GM13977 (cell line): Measurements from ENCODE around the gene LCN10.
A peak's percentile ranks its signal among the peaks of the same experiment; 100 is the strongest.
"Not testable (repeated sequence)": the region's sequence is repeated elsewhere in the genome, so short reads cannot be mapped to it uniquely, and the experiment has no call there.

Experiments used
- DNase-seq: peaks from one replicate; pipeline ENCODE4 v3.0.0; 2012; ENCODE audit warnings: low spot score
- CTCF ChIP-seq: IDR thresholded peaks from 2 replicates; pipeline ENCODE4 v1.5.1; 2012; ENCODE audit warnings: mild to moderate bottlenecking, control low read depth; ENCODE audit not compliant: insufficient read depth; ENCODE audit errors: extremely low read depth, missing control alignments
- in situ Hi-C: fragments of 300-500 bp; cut with MboI; formaldehyde crosslinking; loops from one replicate; pipeline ENCODE4 v1.12.0; 2022; ENCODE audit warnings: low sequenced_read_pairs, low pct_unique_long_range_greater_than_20kb, mixed read lengths, inconsistent platforms; ENCODE audit not compliant: unreplicated experiment

The LCN10 gene

GRCh38 chr9:136761545-136761981 lies 18.8 kb upstream of the LCN10 start:
- no peak for TF ChIP-seq CTCF
- in situ Hi-C loops, result no loop called here
- DNase-seq, result no peak

- peak; percentile 73 for TF ChIP-seq CTCF
- DNase-seq, in situ Hi-C loops: not testable (repeated sequence)
These were observed 18.2 kb upstream of the LCN10 start for GRCh38 chr9:136760834-136761544.

DNA sequence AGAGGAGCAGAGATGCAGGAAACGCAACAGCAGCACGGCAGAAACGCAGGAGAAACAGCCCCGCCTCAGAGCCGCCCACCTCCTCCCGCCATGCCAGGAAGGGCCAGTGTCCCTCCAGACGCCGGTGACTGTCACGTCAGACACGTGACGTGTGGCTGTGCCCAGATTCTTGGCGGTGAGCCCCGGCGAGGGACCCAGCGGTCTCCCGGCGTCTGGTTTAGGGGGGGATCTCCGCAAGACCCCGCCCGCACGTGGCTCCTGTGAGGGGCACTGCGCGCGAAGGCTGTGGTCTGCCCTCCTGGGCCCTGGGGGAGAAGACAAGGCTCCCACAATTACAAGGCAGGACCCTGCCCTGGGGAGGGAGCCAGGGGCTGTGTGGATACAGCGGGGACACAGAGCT lies 17.7 kb upstream of the LCN10 start:
- DNase-seq, result no peak
- no peak for TF ChIP-seq CTCF
- in situ Hi-C loops, result no loop called here

DNA sequence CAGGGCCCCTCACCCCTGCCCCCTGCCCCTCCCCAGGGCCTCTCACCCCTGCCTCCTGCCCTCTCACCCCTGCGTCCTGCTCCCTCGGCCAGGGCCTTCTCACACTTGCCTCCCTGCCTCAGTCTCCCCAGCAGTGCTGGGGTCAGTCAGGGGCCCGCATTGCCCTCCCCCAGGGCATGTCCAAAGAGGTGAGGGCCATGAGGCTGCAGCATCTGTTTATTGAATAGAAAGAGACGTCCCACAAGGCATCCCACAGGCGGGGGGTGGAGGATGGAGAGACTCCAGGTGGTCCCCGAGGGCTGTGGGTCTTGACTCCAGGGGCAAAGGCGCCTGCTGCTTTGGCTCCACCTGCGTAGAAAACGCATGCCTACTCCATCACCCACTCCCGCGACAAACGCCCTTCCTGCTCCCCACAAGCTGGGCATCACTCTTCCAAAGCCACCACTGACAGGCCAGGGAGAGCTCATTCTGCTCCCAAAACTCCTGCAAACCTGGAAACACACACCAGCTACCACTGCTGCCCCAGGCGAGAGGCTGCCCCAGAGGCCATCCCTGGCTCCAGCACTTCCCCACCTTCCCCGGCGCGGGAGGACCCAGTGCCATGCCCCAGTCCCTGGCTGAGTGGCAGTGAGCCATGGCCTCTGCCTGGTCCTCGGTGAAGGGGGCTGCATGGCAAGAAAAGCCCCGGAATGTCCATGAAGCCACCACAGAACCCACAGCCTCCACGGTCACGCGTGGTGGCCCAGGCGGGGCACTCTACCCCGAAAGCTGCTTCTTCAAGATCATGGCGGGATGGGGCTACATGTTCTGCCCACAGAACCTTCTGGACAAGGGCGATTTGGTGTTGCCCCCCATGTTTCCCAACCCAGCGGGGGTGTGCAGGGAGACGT lies 16.9 kb upstream of the LCN10 start:
- TF ChIP-seq CTCF, result no peak
- in situ Hi-C loops, result no loop called here
- DNase-seq, result no peak

DNA sequence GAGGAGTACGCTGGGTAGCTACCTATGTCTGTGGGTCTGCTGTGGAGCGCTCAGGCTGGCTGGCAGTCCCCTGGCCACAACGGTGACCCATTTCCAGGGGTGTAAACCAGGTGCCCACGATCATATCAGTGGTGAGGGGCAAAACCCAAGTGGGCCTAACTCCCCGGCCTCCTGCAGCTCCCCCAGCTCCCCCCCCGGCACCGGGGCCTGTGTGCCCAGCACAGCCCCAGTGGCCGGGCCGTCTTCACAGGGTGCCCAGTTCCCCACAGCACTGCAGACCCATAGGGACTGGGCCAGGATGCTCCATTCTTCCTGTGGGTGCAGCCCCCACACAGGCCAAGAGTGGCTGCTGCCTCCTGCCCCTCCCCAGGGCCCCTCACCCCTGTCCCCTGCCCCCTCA lies 16.3 kb upstream of the LCN10 start:
- no peak for DNase-seq
- no peak for TF ChIP-seq CTCF
- in situ Hi-C loops, result no loop called here

- no peak for TF ChIP-seq CTCF
- no peak for DNase-seq
- in situ Hi-C loops, result no loop called here
These were observed 15.0 kb upstream of the LCN10 start for GRCh38 chr9:136757751-136758140.
